GM23248 (cell line): ENCODE data around the gene FRMPD4. TPM values are rescaled to one million over a fixed set of nuclear protein-coding genes. Genes with fewer than 3 reads are reported as not detected.
"Not testable (repeated sequence)": the region's sequence is repeated elsewhere in the genome, so short reads cannot be mapped to it uniquely, and the experiment has no call there.

Experiments used
- DNase-seq: peaks from one replicate; pipeline ENCODE4 v3.0.0-alpha.2; 2015
- H2AFZ ChIP-seq: fragments of 200-600 bp; sonication (generic); 2 replicates; pipeline ENCODE4 v1.6.1; 2016; ENCODE audit warnings: antibody characterized with exemption
- H3F3A ChIP-seq: fragments of 200-600 bp; sonication (generic); 2 replicates; pipeline ENCODE4 v1.6.1; 2016; ENCODE audit warnings: mild to moderate bottlenecking, antibody characterized with exemption, mixed run types; ENCODE audit not compliant: insufficient read depth
- H3K27ac ChIP-seq: fragments of 200-600 bp; sonication (generic); 2 replicates; pipeline ENCODE4 v1.5.1; 2016; ENCODE audit warnings: mild to moderate bottlenecking
- H3K27me3 ChIP-seq: fragments of 200-600 bp; sonication (generic); replicated peaks from 2 replicates; pipeline ENCODE4 v1.6.1; 2016; ENCODE audit warnings: mild to moderate bottlenecking; ENCODE audit not compliant: insufficient read depth
- H3K36me3 ChIP-seq: fragments of 200-600 bp; sonication (generic); 2 replicates; pipeline ENCODE4 v1.6.1; 2016; ENCODE audit warnings: low read depth, mild to moderate bottlenecking
- H3K4me1 ChIP-seq: fragments of 200-600 bp; sonication (generic); 2 replicates; pipeline ENCODE4 v1.6.1; 2016; ENCODE audit warnings: mild to moderate bottlenecking; ENCODE audit not compliant: insufficient read depth
- H3K4me2 ChIP-seq: fragments of 200-600 bp; sonication (generic); one replicate; pipeline ENCODE4 v1.6.1; 2016; ENCODE audit warnings: mild to moderate bottlenecking; ENCODE audit not compliant: unreplicated experiment
- H3K4me3 ChIP-seq: fragments of 200-600 bp; sonication (generic); 2 replicates; pipeline ENCODE4 v1.5.1; 2016; ENCODE audit warnings: mild to moderate bottlenecking
- H3K79me2 ChIP-seq: fragments of 200-600 bp; sonication (generic); 2 replicates; pipeline ENCODE4 v1.6.1; 2016; ENCODE audit warnings: mild to moderate bottlenecking; ENCODE audit not compliant: insufficient read depth
- H3K9ac ChIP-seq: fragments of 200-600 bp; sonication (generic); 2 replicates; pipeline ENCODE4 v1.6.1; 2016; ENCODE audit warnings: mild to moderate bottlenecking
- H3K9me2 ChIP-seq: fragments of 200-600 bp; sonication (generic); 2 replicates; pipeline ENCODE4 v1.6.1; 2016; ENCODE audit warnings: mixed run types, mild to moderate bottlenecking, moderate library complexity; ENCODE audit not compliant: insufficient read depth
- H3K9me3 ChIP-seq: fragments of 200-600 bp; sonication (generic); one replicate; pipeline ENCODE4 v1.6.1; 2017; ENCODE audit warnings: low read depth
- H4K20me1 ChIP-seq: fragments of 200-600 bp; sonication (generic); 2 replicates; pipeline ENCODE4 v1.6.0; 2016; ENCODE audit not compliant: insufficient read depth
- EZH2 ChIP-seq: fragments of 200-600 bp; sonication (generic); IDR thresholded peaks from 2 replicates; pipeline ENCODE4 v1.6.1; 2018; ENCODE audit warnings: antibody characterized with exemption, mild to moderate bottlenecking; ENCODE audit not compliant: insufficient read depth, poor library complexity, severe bottlenecking
- EZH2phosphoT487 ChIP-seq: fragments of 200-600 bp; sonication (generic); IDR thresholded peaks from 2 replicates; pipeline ENCODE4 v1.6.1; 2018; ENCODE audit warnings: antibody characterized with exemption, moderate library complexity, mild to moderate bottlenecking, low read depth; ENCODE audit not compliant: insufficient read depth
- WGBS, 2 experiments: methylation state at CpG; one replicate each; pipeline ENCODE4 v1.1.6; 2015 to 2017; ENCODE audit warnings: low lambda C conversion rate in 2 of 2, low coverage in 1 of 2; ENCODE audit errors: missing lambda C conversion rate in 2 of 2; 5-methylcytosine and 5-hydroxymethylcytosine counted together
- in situ Hi-C: fragments of 300-500 bp; cut with MboI; formaldehyde crosslinking; loops from 2 replicates; pipeline ENCODE4 v1.15.0; 2020
- polyA plus RNA-seq: library from polyadenylated mRNA; unstranded; fragments of >200 nt; fragmentation: Nextera tagmentation; extraction: Ambion mirVana; gene quantifications from 2 replicates; pipeline ENCODE4 v1.2.1, GENCODE V29; 2016
- total RNA-seq: library from RNA; depleted of rRNA; stranded (reverse); fragments of >200 nt; shearing (Covaris generic); gene quantifications from 2 replicates; pipeline ENCODE4 v1.2.3, GENCODE V29; 2014

The FRMPD4 gene
- total and polyA plus RNA-seq, 2 experiments from 2014 or later: 0.04 TPM; not detected in 1

DNA sequence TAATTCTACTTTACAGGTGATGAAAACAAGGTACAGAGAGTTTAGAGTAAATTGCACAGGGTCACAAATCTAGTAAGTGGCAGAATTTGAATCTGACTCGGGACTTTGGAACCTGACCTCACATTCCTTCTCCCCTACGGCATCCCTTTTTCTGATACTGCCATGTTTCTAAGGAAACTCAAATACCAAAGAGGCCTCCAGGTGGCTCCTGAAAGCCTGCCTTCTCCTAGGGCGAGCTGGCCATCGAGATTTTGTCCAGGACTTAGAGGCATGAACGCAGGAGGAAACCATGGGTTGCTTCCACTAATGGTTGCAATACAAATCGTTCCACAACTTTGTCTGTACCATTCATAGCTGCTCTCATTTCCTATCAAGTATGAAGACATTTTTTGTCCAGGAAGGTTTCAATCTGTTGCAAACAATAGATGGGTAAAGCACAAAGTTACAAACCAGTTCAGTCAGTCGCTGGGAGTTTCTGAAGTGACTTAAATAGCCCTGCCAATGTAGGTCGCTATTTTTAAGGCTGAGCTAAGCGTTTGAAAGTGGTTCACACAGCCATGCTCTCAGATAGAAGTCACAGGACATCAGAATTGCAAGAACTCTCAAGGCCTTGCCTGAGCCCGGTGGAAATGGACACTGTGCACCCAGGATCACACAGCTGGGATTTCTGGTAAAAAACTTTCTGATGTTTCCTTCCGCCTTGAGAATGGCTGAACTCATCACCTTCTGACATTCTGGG is 356.3 kb downstream of the FRMPD4 start:
- TF ChIP-seq EZH2phosphoT487: no peak
- no peak for TF ChIP-seq EZH2
- no peak overlapping the region for H3K9ac ChIP-seq
- H3F3A ChIP-seq: no peaks in the 10 kb centered on the region
- no peaks in the 10 kb centered on the region for H3K9me2 ChIP-seq
- H3K27ac ChIP-seq: no peak overlapping the region
- H3K79me2 ChIP-seq: no peaks in the 10 kb centered on the region
- in situ Hi-C loops: no loop called here
- no peaks in the 10 kb centered on the region for H3K4me1 ChIP-seq
- no peak overlapping the region for H2AFZ ChIP-seq
- no peaks in the 10 kb centered on the region for H3K27me3 ChIP-seq
- no peak overlapping the region for H3K4me3 ChIP-seq
- WGBS, 2 experiments: 7 to 17% methylated on average over 11 of the region's 11 CpGs
- DNase-seq: no peak
- H3K9me3 ChIP-seq: no peaks in the 10 kb centered on the region
- H3K36me3 ChIP-seq: no peaks in the 10 kb centered on the region
- no peaks in the 10 kb centered on the region for H4K20me1 ChIP-seq
- no peak overlapping the region for H3K4me2 ChIP-seq

DNA sequence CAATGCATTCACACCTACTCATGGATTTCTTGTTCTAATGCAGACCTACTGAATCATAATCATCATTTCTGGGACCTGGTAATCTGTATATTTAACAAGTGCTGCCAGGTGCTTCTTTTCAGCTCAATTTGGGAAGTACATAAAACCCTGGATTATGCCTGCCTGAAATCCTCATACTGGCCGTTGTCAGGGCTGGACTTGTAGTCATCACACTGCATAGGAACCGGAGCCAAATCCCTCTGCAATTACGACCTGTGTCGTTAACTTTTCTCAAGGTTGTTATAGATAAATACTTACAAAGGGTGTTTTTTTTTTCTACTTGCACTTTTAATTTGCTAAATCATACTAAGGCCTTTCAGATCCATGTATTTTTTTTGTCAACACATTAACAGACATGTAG is 358.1 kb downstream of the FRMPD4 start:
- H2AFZ ChIP-seq: no peak overlapping the region
- no peak for DNase-seq
- H3K9ac ChIP-seq: no peak overlapping the region
- no peaks in the 10 kb centered on the region for H3K9me2 ChIP-seq
- in situ Hi-C loops: no loop called here
- H3K4me2 ChIP-seq: no peak overlapping the region
- no peaks in the 10 kb centered on the region for H3K27me3 ChIP-seq
- H3K27ac ChIP-seq: no peak overlapping the region
- H3K9me3 ChIP-seq: no peaks in the 10 kb centered on the region
- TF ChIP-seq EZH2 (no peak), EZH2phosphoT487 (no peak)
- H3K4me3 ChIP-seq: no peak overlapping the region
- no peaks in the 10 kb centered on the region for H3F3A ChIP-seq
- no peaks in the 10 kb centered on the region for H3K79me2 ChIP-seq
- 22 to 26% methylated on average over 4 of the region's 4 CpGs for WGBS, 2 experiments
- H3K4me1 ChIP-seq: no peaks in the 10 kb centered on the region
- no peaks in the 10 kb centered on the region for H3K36me3 ChIP-seq
- H4K20me1 ChIP-seq: no peaks in the 10 kb centered on the region

DNA sequence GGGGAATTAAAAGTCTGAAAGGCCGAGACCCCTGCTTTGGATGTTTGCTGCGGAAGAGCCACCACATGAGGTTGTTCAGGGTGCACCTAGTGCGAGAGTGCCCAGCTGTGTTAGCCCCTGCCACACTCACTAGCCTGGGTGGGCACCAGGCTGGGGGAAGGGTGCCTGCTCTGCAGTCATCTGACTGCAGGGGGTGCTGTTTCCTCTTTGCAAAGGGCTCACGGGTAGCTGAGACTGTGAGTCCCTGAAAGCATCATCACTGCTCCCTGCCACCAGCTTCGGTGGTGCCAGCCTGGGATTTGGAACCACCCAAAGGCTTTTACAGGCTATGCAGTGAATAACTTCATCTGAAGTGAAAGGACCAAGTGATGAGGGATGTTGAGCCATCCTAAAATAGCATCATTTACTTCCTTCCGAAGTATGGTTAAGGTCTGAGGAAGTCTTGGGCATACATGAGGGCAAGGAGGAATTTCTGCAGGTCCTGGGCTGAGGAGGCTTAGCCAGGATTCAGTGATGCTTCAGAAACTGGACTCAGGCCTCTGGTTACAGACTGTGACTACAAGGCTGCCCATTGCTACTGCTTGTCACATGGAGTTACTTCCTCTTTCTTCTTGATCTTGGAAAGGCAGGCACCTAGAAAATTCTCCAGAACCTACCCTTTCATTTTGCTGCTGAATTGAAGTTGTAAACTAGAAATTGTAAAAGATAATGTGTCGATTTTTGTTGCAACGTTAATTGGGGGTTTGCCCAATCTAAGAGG is 359.7 kb downstream of the FRMPD4 start:
- TF ChIP-seq EZH2 (no peak), EZH2phosphoT487 (no peak)
- no peaks in the 10 kb centered on the region for H3K36me3 ChIP-seq
- H3K9me3 ChIP-seq: no peaks in the 10 kb centered on the region
- WGBS, 2 experiments: 3 to 11% methylated on average over 6 of the region's 8 CpGs
- DNase-seq: no peak
- no peak overlapping the region for H3K4me3 ChIP-seq
- no peaks in the 10 kb centered on the region for H3K79me2 ChIP-seq
- no peak overlapping the region for H2AFZ ChIP-seq
- H3K27me3 ChIP-seq: no peaks in the 10 kb centered on the region
- H3K4me1 ChIP-seq: no peaks in the 10 kb centered on the region
- H3K9ac ChIP-seq: no peak overlapping the region
- H3K4me2 ChIP-seq: no peak overlapping the region
- H3K27ac ChIP-seq: no peak overlapping the region
- H4K20me1 ChIP-seq: no peaks in the 10 kb centered on the region
- no peaks in the 10 kb centered on the region for H3F3A ChIP-seq
- no peaks in the 10 kb centered on the region for H3K9me2 ChIP-seq
- in situ Hi-C loops: no loop called here

DNA sequence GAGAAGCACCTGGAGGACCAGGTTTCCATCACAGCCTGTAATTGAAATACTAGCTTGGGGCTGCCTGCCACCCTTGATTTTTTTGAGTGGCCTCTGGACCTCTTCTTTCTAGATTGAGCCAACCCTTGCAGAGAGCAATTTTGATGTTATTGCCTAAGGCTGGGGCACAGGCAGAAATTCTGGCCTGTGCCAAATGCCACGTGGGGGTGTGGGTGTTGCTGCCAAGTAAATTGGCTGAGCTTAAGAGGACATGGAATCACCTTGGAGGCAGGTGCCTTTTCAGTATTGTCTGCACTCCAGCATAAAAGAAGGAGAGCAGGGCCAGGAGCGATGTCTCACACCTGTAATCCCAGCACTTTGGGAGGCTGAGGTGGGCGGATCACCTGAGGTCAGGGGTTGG is 366.9 kb downstream of the FRMPD4 start:
- H3K9ac ChIP-seq: no peak overlapping the region
- WGBS, 2 experiments: 9 to 21% methylated on average over 3 of the region's 3 CpGs
- no peak overlapping the region for H3K4me3 ChIP-seq
- H3K36me3 ChIP-seq: no peaks in the 10 kb centered on the region
- no peaks in the 10 kb centered on the region for H3K9me3 ChIP-seq
- H2AFZ ChIP-seq: no peak overlapping the region
- no peaks in the 10 kb centered on the region for H3K4me1 ChIP-seq
- no peaks in the 10 kb centered on the region for H3K27me3 ChIP-seq
- DNase-seq: no peak
- H3K27ac ChIP-seq: no peak overlapping the region
- H3K9me2 ChIP-seq: no peaks in the 10 kb centered on the region
- H3F3A ChIP-seq: no peaks in the 10 kb centered on the region
- no peaks in the 10 kb centered on the region for H4K20me1 ChIP-seq
- in situ Hi-C loops: loop anchor here (25.0 kb wide), 1 partner anchor 93 kb away; no protein-coding TSS in a partner anchor
- no peak overlapping the region for H3K4me2 ChIP-seq
- TF ChIP-seq EZH2phosphoT487 (no peak), EZH2 (no peak)
- no peaks in the 10 kb centered on the region for H3K79me2 ChIP-seq

DNA sequence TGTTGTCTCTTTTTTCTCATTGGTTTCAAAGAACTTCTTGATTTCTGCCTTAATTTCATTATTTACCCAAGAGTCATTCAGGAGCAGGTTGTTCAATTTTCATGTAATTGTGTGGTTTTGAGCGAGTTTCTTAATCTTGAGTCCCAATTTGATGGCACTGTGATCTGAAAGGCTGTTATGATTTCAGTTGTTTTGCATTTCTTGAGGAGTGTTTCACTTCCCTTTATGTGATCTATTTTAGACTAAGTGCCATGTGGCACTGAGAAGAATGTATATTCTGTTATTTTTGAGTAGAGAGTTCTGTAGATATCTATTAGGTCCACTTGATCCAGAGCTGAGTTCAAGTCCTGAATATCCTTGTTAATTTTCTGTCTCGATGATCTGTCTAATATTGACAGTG is 377.1 kb downstream of the FRMPD4 start:
- not testable (repeated sequence) for H3K4me1 ChIP-seq, H3K9me2 ChIP-seq, H3K27me3 ChIP-seq, H2AFZ ChIP-seq, H3K4me3 ChIP-seq, H3K79me2 ChIP-seq, H3K9ac ChIP-seq, DNase-seq, H4K20me1 ChIP-seq, H3F3A ChIP-seq, H3K27ac ChIP-seq, H3K9me3 ChIP-seq, H3K36me3 ChIP-seq, H3K4me2 ChIP-seq
- 22 to 34% methylated on average over 2 of the region's 2 CpGs for WGBS, 2 experiments
- in situ Hi-C loops: loop anchor here (25.0 kb wide), 1 partner anchor 103 kb away; no protein-coding TSS in a partner anchor
